MM.1S (cell line): ENCODE data around the gene PRR18.

Source experiments
- DNase-seq: peaks from one replicate; pipeline ENCODE4 v3.0.0-alpha.2; 2015
- H2AFZ ChIP-seq: fragments of 300-600 bp; sonication (generic); 2 replicates; pipeline ENCODE4 v1.6.0; 2016; ENCODE audit warnings: antibody characterized with exemption, low read length
- H3F3A ChIP-seq: fragments of 300-600 bp; sonication (generic); 2 replicates; pipeline ENCODE4 v1.6.1; 2016; ENCODE audit warnings: mild to moderate bottlenecking, antibody characterized with exemption, low read length, moderate library complexity, mixed read lengths; ENCODE audit not compliant: insufficient read depth
- H3K27ac ChIP-seq: fragments of 300-600 bp; sonication (generic); 2 replicates; pipeline ENCODE4 v1.5.1; 2016; ENCODE audit warnings: mild to moderate bottlenecking, low read length
- H3K27me3 ChIP-seq: fragments of 300-600 bp; sonication (generic); replicated peaks from 2 replicates; pipeline ENCODE4 v1.6.0; 2016; ENCODE audit warnings: low read length; ENCODE audit not compliant: insufficient read depth
- H3K36me3 ChIP-seq: fragments of 300-600 bp; sonication (generic); replicated peaks from 2 replicates; pipeline ENCODE4 v1.6.1; 2016; ENCODE audit warnings: mild to moderate bottlenecking, low read length, mixed read lengths; ENCODE audit not compliant: insufficient read depth
- H3K4me1 ChIP-seq: fragments of 300-600 bp; sonication (generic); 2 replicates; pipeline ENCODE4 v1.6.1; 2016; ENCODE audit warnings: low read length, mixed read lengths
- H3K4me2 ChIP-seq: fragments of 300-600 bp; sonication (generic); 2 replicates; pipeline ENCODE4 v1.6.0; 2016; ENCODE audit warnings: low read depth, low read length
- H3K4me3 ChIP-seq: fragments of 300-600 bp; sonication (generic); 2 replicates; pipeline ENCODE4 v1.5.1; 2016; ENCODE audit warnings: low read length, mixed read lengths
- H3K79me2 ChIP-seq: fragments of 300-600 bp; sonication (generic); 2 replicates; pipeline ENCODE4 v1.6.1; 2016; ENCODE audit warnings: mixed run types, low read length, mixed read lengths
- H3K9ac ChIP-seq: fragments of 300-600 bp; sonication (generic); 2 replicates; pipeline ENCODE4 v1.6.1; 2016; ENCODE audit warnings: low read length, mixed read lengths
- H3K9me2 ChIP-seq: fragments of 300-600 bp; sonication (generic); replicated peaks from 2 replicates; pipeline ENCODE4 v1.6.1; 2016; ENCODE audit warnings: mild to moderate bottlenecking, low read length, mixed read lengths; ENCODE audit not compliant: insufficient read depth
- H3K9me3 ChIP-seq: fragments of 300-600 bp; sonication (generic); replicated peaks from 2 replicates; pipeline ENCODE4 v1.6.1; 2016; ENCODE audit warnings: mild to moderate bottlenecking, low read length, mixed read lengths; ENCODE audit not compliant: insufficient read depth
- H4K20me1 ChIP-seq: fragments of 300-600 bp; sonication (generic); 2 replicates; pipeline ENCODE4 v1.6.1; 2016; ENCODE audit warnings: mild to moderate bottlenecking, low read length, moderate library complexity, mixed read lengths; ENCODE audit not compliant: insufficient read depth
- EZH2 ChIP-seq: fragments of 300-600 bp; sonication (generic); optimal IDR thresholded peaks from 2 replicates; pipeline ENCODE3; 2017; ENCODE audit warnings: low read depth, mild to moderate bottlenecking, antibody characterized with exemption, low read length, mixed read lengths
- EZH2phosphoT487 ChIP-seq: fragments of 300-600 bp; sonication (generic); IDR thresholded peaks from 2 replicates; pipeline ENCODE4 v1.6.1; 2018; ENCODE audit warnings: antibody characterized with exemption, low read length
- TF ChIP-seq, protein P1 (sequence below): fragments of 300-600 bp; sonication (generic); IDR thresholded peaks from 2 replicates; pipeline ENCODE4 v1.5.1; 2016; ENCODE audit warnings: antibody characterized with exemption, low read length, mixed read lengths

Gene PRR18

DNA sequence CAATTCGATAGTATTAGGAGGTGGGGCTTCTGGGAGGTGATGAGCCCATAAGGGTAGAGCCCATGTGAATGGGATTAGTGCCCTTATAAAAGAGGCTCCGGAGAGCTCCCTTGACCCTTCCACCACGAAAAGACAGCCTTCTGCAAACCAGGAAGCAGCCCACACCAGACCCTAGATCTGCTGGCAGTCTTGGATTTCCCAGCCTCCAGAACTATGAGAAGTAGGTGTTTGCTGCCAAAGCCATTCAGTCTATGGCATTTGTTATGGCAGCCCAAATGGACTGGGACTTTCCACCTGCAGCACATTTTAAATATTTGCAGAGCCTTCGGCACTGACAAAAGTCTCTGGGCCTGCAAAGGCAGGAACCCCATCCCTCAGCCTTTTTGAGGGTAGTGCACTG lies 46.0 kb upstream of the PRR18 start:
- Histone ChIP-seq H3K4me2 (no peak overlapping the region), H3K27me3 (no peaks in the 10 kb centered on the region)

GRCh38 chr6:166353507-166353906 lies 45.3 kb upstream of the PRR18 start:
- H4K20me1 ChIP-seq: no peaks in the 10 kb centered on the region
- no peaks in the 10 kb centered on the region for H3K27me3 ChIP-seq
- H3K36me3 ChIP-seq: no peaks in the 10 kb centered on the region
- no peaks in the 10 kb centered on the region for H3K9me2 ChIP-seq
- no peak overlapping the region for H2AFZ ChIP-seq
- no peaks in the 10 kb centered on the region for H3K79me2 ChIP-seq
- no peak for DNase-seq
- no peaks in the 10 kb centered on the region for H3K4me1 ChIP-seq
- TF ChIP-seq, protein P1, sequence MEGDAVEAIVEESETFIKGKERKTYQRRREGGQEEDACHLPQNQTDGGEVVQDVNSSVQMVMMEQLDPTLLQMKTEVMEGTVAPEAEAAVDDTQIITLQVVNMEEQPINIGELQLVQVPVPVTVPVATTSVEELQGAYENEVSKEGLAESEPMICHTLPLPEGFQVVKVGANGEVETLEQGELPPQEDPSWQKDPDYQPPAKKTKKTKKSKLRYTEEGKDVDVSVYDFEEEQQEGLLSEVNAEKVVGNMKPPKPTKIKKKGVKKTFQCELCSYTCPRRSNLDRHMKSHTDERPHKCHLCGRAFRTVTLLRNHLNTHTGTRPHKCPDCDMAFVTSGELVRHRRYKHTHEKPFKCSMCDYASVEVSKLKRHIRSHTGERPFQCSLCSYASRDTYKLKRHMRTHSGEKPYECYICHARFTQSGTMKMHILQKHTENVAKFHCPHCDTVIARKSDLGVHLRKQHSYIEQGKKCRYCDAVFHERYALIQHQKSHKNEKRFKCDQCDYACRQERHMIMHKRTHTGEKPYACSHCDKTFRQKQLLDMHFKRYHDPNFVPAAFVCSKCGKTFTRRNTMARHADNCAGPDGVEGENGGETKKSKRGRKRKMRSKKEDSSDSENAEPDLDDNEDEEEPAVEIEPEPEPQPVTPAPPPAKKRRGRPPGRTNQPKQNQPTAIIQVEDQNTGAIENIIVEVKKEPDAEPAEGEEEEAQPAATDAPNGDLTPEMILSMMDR: no peak
- no peak for TF ChIP-seq EZH2phosphoT487
- no peak for TF ChIP-seq EZH2
- H3F3A ChIP-seq: no peaks in the 10 kb centered on the region
- H3K9me3 ChIP-seq: no peaks in the 10 kb centered on the region
- no peak overlapping the region for H3K27ac ChIP-seq
- no peak overlapping the region for H3K4me3 ChIP-seq
- H3K4me2 ChIP-seq: no peak overlapping the region
- no peak overlapping the region for H3K9ac ChIP-seq

More for the DNA sequence above, 46.0 kb upstream of the PRR18 start:
- no peak for DNase-seq
- Histone ChIP-seq H3K4me1 (no peaks in the 10 kb centered on the region), H3K9ac (no peak overlapping the region), H3K9me3 (no peaks in the 10 kb centered on the region), H3K36me3 (no peaks in the 10 kb centered on the region), H2AFZ (no peak overlapping the region), H3F3A (no peaks in the 10 kb centered on the region), H3K27ac (no peak overlapping the region), H3K9me2 (no peaks in the 10 kb centered on the region), H4K20me1 (no peaks in the 10 kb centered on the region), H3K4me3 (no peak overlapping the region), H3K79me2 (no peaks in the 10 kb centered on the region)
- TF ChIP-seq EZH2phosphoT487 (no peak), EZH2 (no peak)
- TF ChIP-seq, protein P1: no peak

DNA sequence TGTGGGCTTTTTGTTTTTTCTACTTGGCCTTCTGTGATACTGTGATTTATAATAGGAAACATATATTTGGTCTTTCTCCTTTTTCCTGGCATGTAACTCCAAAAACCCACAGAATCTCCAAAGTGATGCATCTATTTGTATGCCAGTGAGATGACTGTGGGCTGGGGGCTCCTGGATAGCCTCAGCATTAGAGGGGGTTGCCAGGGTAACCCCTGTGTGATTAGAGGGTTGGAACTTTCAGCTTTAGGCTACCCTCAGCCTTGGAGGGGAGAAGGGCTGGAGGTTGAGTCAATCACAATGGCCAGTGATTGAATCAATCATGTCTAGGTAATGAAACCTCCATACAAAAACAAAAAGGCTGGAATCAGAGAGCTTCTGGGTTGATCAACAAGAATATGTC lies 44.7 kb upstream of the PRR18 start:
- Histone ChIP-seq H3F3A (no peaks in the 10 kb centered on the region), H3K27ac (no peak overlapping the region), H4K20me1 (no peaks in the 10 kb centered on the region), H2AFZ (no peak overlapping the region), H3K4me3 (no peak overlapping the region), H3K36me3 (no peaks in the 10 kb centered on the region), H3K79me2 (no peaks in the 10 kb centered on the region), H3K9ac (no peak overlapping the region), H3K27me3 (no peaks in the 10 kb centered on the region), H3K9me2 (no peaks in the 10 kb centered on the region), H3K9me3 (no peaks in the 10 kb centered on the region), H3K4me2 (no peak overlapping the region), H3K4me1 (no peaks in the 10 kb centered on the region)
- no peak for DNase-seq
- TF ChIP-seq EZH2phosphoT487 (no peak), EZH2 (no peak)
- TF ChIP-seq, protein P1: no peak
